C4-2B (cell line): Measurements from ENCODE around the gene CCR6.
A peak's percentile ranks its signal among the peaks of the same experiment; 100 is the strongest.

ENCODE experiments used
- H3K27ac ChIP-seq: fragments of 450-650 bp; 2 replicates; pipeline ENCODE4 v1.5.1; 2017
- CTCF ChIP-seq: fragments of 450-650 bp; conservative IDR thresholded peaks from 2 replicates; pipeline ENCODE4 v1.5.1; 2017; ENCODE audit warnings: mild to moderate bottlenecking
- ZFX ChIP-seq: fragments of 450-650 bp; IDR thresholded peaks from 2 replicates; pipeline ENCODE4 v1.6.1; 2017

Gene CCR6

GRCh38 chr6:167136376-167136775 is 13.5 kb downstream of the CCR6 start:
- no peak overlapping the region for H3K27ac ChIP-seq
- TF ChIP-seq ZFX (no peak), CTCF (no peak)

- TF ChIP-seq ZFX: no peak
- H3K27ac ChIP-seq: no peak overlapping the region
These were observed 14.2 kb downstream of the CCR6 start for GRCh38 chr6:167137081-167137480.

GRCh38 chr6:167137881-167138280 is 15.0 kb downstream of the CCR6 start:
- H3K27ac ChIP-seq: no peak overlapping the region
- no peak for TF ChIP-seq ZFX
- TF ChIP-seq CTCF: no peak

GRCh38 chr6:167139761-167140160 is 16.9 kb downstream of the CCR6 start:
- TF ChIP-seq CTCF (no peak), ZFX (no peak)
- H3K27ac ChIP-seq: no peak overlapping the region

DNA sequence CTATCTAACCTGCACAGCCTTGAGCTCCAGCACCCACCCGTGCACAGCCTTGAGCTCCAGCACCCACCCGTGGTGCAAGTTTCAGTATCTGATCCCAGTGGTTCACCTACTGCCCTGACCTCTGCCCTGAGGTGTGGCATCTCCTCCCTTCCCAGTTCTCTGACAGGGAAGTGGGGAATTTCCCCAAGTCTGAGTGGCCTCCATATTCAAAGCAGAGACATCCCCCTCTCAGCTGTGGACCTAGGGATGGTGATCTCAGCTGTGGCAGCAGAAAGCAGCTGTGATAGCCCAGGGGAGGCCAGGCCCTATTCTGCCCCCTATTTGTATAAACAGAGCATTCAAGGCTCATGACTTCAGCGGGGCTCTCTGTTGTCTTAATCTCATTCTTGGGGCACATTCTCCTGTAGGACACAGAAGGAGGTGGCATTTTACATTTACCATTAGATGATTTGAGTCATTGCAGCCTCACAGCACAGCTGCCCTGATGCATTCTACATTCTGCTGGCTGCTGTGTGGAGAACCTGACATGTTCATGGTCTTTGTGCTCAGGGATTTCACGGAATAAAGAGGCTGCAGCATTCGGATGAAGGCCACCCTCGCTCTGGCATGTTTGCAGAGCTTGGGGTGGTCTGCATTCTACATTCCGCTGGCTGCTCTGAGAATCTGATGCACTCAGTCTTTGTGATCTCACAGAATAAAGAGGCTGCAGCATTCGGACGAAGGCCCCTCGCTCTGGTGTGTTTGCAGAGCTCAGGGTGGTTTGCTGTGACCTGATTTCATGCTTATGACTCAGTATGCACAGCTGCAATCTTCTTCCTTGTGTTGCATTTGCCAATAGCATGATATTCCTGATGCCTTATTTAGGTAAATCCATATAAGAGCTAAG is 17.9 kb downstream of the CCR6 start:
- no peak overlapping the region for H3K27ac ChIP-seq
- no peak for TF ChIP-seq ZFX
- no peak for TF ChIP-seq CTCF

GRCh38 chr6:167141667-167142432 is 19.0 kb downstream of the CCR6 start:
- TF ChIP-seq ZFX (no peak), CTCF (peak; percentile 85)
- no peak overlapping the region for H3K27ac ChIP-seq

DNA sequence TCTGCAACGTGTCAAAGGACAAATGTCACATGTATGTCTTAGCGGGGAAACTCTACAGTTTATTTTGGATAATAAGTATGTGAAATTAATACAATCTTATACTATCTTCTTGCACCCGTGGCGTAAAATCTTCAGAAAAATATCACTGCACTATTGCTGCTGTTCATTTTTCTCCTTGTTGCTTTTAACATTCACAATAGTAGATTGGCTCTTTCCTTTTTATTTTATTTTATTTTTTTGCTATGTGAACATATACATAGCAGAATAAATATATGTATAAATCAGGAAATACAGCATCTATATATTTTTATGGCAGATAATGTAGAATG is 19.5 kb downstream of the CCR6 start:
- TF ChIP-seq CTCF: peak; percentile 65
- no peak for TF ChIP-seq ZFX
- H3K27ac ChIP-seq: no peak overlapping the region
